ENCODE measurements around the gene OXTR. TPM values are rescaled to one million over a fixed set of nuclear protein-coding genes. Genes with fewer than 3 reads are reported as not detected.

Gene OXTR
- total RNA-seq, 1 experiment from 2014 or later, result 3.6 TPM

DNA sequence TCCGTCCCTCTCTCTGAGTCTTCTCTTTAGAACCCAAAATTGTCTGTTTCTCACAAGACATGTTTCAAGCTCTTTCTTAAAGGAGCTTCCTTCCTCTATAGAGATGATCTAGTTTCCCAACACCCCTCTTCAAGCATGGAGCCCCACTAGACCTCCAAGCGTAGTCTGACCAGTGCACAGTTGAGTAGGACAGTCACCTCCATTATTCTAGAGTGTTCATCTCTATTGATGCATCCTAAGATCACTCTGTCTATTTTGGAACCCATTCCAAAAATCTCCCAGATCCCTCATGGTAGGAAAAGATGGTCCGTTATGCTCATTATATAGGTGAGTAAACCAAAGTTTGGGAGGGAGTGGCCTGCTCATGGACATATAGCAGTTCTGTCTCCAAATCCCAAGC is 39.9 kb downstream of the OXTR start (continued):
- TF ChIP-seq FOXP4 (CRISPR knock-in tag; IDR thresholded peaks at IDR 0.05), result no peak
- TF ChIP-seq ZNF512 (CRISPR knock-in tag; IDR thresholded peaks at IDR 0.05; ENCODE audit: borderline replicate concordance), result no peak
- TF ChIP-seq, protein P1, sequence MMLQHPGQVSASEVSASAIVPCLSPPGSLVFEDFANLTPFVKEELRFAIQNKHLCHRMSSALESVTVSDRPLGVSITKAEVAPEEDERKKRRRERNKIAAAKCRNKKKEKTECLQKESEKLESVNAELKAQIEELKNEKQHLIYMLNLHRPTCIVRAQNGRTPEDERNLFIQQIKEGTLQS (CRISPR knock-in tag; conservative IDR thresholded peaks at IDR 0.05), result no peak
- TF ChIP-seq, protein P2, sequence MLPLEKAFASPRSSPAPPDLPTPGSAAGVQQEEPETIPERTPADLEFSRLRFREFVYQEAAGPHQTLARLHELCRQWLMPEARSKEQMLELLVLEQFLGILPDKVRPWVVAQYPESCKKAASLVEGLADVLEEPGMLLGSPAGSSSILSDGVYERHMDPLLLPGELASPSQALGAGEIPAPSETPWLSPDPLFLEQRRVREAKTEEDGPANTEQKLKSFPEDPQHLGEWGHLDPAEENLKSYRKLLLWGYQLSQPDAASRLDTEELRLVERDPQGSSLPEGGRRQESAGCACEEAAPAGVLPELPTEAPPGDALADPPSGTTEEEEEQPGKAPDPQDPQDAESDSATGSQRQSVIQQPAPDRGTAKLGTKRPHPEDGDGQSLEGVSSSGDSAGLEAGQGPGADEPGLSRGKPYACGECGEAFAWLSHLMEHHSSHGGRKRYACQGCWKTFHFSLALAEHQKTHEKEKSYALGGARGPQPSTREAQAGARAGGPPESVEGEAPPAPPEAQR (CRISPR knock-in tag; IDR thresholded peaks at IDR 0.05), result no peak
- TF ChIP-seq, protein P3, sequence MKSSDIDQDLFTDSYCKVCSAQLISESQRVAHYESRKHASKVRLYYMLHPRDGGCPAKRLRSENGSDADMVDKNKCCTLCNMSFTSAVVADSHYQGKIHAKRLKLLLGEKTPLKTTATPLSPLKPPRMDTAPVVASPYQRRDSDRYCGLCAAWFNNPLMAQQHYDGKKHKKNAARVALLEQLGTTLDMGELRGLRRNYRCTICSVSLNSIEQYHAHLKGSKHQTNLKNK (CRISPR knock-in tag; IDR thresholded peaks at IDR 0.05), result no peak
- TF ChIP-seq TCF7 (CRISPR knock-in tag; IDR thresholded peaks at IDR 0.05; ENCODE audit: low read depth), result no peak
- no peak for TF ChIP-seq ZNF396 (CRISPR knock-in tag; IDR thresholded peaks at IDR 0.05; ENCODE audit: borderline replicate concordance)
- TF ChIP-seq FOXK1 (CRISPR knock-in tag; IDR thresholded peaks at IDR 0.05), result no peak

GRCh38 chr3:8727605-8728512 is 41.6 kb downstream of the OXTR start:
- no peak for ATAC-seq
- Mint-ChIP-seq H3K9me3 (peaks cover 8% of the 10 kb centered on the region), H3K4me1 (peaks cover 33% of the 10 kb centered on the region), H3K4me3 (no peak overlapping the region), H3K36me3 (peaks cover 4% of the 10 kb centered on the region; the same call in 1 of the 2 replicates), H3K27ac (no peak overlapping the region), H3K27me3 (ENCODE audit: low read depth) (peaks cover 70% of the 10 kb centered on the region)
- ChIA-PET POLR2A (no interaction called here), CTCF (interaction anchor here (1.0 to 1.2 kb wide), 3 partner anchors 14 to 260 kb away, joined by 3 to 5 read pairs (median 4); partner anchors contain the start of gene OXTR)
- DNase-seq (ENCODE audit: low spot score), result no peak
- TF ChIP-seq, protein P1 (CRISPR knock-in tag; conservative IDR thresholded peaks at IDR 0.05), result no peak
- TF ChIP-seq, protein P4, sequence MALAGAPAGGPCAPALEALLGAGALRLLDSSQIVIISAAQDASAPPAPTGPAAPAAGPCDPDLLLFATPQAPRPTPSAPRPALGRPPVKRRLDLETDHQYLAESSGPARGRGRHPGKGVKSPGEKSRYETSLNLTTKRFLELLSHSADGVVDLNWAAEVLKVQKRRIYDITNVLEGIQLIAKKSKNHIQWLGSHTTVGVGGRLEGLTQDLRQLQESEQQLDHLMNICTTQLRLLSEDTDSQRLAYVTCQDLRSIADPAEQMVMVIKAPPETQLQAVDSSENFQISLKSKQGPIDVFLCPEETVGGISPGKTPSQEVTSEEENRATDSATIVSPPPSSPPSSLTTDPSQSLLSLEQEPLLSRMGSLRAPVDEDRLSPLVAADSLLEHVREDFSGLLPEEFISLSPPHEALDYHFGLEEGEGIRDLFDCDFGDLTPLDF (CRISPR knock-in tag; IDR thresholded peaks at IDR 0.05), result no peak
- TF ChIP-seq USF2 (CRISPR knock-in tag; IDR thresholded peaks at IDR 0.05), result no peak
- no peak for TF ChIP-seq CDX4 (CRISPR knock-in tag; IDR thresholded peaks at IDR 0.05; ENCODE audit: borderline replicate concordance)
- TF ChIP-seq, protein P5, sequence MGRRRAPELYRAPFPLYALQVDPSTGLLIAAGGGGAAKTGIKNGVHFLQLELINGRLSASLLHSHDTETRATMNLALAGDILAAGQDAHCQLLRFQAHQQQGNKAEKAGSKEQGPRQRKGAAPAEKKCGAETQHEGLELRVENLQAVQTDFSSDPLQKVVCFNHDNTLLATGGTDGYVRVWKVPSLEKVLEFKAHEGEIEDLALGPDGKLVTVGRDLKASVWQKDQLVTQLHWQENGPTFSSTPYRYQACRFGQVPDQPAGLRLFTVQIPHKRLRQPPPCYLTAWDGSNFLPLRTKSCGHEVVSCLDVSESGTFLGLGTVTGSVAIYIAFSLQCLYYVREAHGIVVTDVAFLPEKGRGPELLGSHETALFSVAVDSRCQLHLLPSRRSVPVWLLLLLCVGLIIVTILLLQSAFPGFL (CRISPR knock-in tag; IDR thresholded peaks at IDR 0.05; ENCODE audit: borderline replicate concordance), result no peak
- TF ChIP-seq ZNF512 (CRISPR knock-in tag; IDR thresholded peaks at IDR 0.05; ENCODE audit: borderline replicate concordance), result no peak
- no peak for TF ChIP-seq KAT7 (CRISPR knock-in tag; IDR thresholded peaks at IDR 0.05; ENCODE audit: borderline replicate concordance)
- no peak for TF ChIP-seq NFYB (CRISPR knock-in tag; conservative IDR thresholded peaks at IDR 0.05; ENCODE audit: low read depth)
- TF ChIP-seq ZNF219 (CRISPR knock-in tag; IDR thresholded peaks at IDR 0.05; ENCODE audit: borderline replicate concordance), result no peak
- no peak for TF ChIP-seq ZNF232 (CRISPR knock-in tag; IDR thresholded peaks at IDR 0.05)
- TF ChIP-seq FOXP4 (CRISPR knock-in tag; IDR thresholded peaks at IDR 0.05), result no peak
- no peak for TF ChIP-seq FOXK1 (CRISPR knock-in tag; IDR thresholded peaks at IDR 0.05)
